ENCODE results near the gene RNF8.
"Not testable (repeated sequence)": the region's sequence is repeated elsewhere in the genome, so short reads cannot be mapped to it uniquely, and the experiment has no call there.

Gene RNF8

DNA sequence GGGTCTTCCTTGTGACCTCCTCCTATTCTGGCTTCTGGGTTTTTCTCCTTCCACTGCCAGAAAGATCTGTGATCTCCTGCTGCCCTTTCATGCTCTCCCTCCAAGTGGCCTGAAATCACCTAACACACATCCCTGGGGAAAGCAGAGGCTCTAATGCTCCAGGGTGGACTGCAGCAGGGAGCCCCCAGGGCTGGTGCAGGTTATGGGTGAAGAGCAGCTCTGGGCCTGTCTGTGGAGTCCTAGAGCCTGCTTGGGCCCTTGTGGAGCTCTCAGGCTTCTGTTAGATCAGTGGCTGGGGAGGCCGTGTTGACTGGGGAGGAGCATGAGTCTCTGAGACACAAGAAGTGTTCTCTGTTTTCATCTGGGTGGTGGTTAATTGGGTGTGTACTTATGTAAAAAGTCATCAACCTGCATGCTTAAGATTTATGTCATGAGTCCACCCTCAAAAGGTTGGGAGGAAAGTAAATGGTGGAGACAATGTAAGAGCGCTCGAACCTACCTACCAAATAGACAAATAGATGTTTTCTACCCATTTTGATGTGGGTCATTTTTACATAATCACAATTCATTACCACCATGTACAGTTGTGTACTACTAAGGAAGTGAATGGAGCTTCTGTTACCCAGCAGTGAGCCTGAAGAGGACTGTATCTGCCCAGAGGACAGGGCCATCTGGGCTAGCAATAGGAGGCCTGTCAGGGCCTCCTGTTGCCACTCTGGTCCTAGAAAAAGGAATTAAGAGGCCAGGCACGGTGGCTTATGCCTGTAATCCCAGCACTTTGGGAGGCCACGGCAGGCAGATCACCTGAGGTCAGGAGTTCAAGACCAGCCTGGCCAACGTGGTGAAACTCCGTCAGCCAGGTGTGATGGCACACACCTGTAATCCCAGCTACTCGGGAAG is 32.0 kb upstream of the RNF8 start:
- peak in 1 of 2 experiments; percentile 34 for DNase-seq

DNA sequence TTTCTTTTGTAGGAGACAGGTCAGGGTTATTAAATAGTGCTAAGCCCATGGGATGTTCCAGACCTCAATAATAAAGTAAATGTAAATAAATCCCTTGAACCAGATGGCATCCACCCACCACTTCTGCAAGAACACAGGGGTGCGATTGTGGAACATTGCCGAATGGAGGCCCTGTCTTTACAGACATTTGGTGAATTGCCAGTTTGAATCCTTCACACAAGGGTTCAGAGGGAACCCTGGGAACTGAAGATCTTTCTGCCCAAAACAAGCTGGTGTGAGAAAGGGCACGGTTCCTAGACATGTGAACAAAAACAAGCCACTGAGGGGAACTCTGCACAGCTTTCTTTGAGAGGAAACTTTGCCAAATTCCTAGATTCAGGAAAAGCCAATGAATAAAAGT is 30.2 kb upstream of the RNF8 start:
- DNase-seq: peak; percentile 62 to 96

- peak in 1 of 2 experiments; percentile 29 for DNase-seq
Observed at GRCh38 chr6:37324131-37325033, 29.4 kb upstream of the RNF8 start.

GRCh38 chr6:37330345-37330744 is 23.4 kb upstream of the RNF8 start:
- DNase-seq: not testable (repeated sequence)

DNA sequence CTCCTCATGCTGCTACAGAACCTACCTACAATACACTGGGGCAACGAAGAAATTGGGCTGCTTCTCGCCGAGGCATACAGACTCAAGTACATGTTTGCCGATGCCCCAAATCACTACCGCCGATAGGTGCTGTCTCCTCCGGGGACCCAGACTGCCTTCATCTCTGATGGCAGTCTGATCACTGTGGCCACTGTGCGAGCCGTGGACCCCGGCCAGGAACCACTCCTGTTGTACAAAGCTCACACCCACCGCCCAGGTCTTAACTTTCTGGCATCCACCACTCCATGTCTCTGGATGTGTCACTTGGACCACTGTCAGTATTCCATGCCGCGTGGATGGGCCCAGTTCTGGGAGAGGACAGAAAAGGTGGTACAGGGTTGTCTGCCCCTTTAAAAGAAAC is 22.7 kb upstream of the RNF8 start:
- no peak for DNase-seq

DNA sequence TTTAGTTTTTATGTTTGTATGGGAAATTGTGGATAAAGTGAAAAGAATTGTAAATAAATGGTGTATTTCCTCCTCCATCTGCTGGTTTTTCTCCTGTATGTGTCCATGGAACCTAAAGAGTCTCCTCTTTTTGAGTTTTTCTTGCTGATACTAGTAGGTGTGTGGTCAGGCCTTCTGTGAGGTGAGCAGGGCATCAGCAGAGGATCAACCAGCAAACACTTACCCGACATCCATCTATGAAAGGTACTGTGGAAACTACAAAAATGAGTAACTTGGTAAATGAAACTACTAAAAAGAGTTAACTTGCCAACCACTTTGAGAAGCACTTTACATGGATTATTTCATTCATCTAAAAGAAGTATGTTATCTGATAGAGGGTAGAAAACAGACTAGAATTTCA is 20.9 kb upstream of the RNF8 start:
- no peak for DNase-seq

- no peak for DNase-seq
Observed at GRCh38 chr6:37334047-37334446, 19.7 kb upstream of the RNF8 start.

DNA sequence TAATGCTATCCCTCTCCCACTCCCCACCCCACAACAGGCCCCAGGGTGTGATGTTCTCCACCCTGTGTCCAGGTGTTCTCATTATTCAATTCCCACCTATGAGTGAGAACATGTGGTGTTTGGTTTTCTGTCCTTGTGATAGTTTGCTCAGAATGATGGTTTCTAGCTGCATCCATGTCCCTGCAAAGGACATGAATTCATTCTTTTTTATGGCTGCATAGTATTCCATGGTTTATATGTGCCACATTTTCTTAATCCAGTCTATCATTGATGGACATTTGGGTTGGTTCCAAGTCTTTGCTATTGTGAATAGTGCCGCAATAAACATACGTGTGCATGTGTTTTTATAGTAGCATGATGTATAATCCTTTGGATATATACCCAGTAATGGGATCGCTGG is 15.5 kb upstream of the RNF8 start:
- not testable (repeated sequence) for DNase-seq

- DNase-seq: no peak
Observed at GRCh38 chr6:37338745-37339255, 15.0 kb upstream of the RNF8 start.

GRCh38 chr6:37339741-37340638 is 13.8 kb upstream of the RNF8 start:
- DNase-seq: no peak

DNA sequence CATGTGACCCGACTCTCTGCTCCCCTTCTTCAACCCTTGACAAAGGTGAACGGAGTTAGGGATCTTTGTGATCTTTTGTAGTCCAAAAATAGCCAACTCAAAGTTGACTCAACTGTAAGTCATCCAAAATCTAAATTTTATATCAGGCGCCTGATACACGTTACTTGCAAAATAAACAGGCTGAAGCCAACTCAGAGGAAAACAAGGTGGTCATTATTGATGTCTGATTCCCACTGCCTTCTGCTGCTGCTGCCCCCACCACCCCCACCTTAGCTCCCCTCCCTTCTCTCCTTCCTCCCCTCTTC is 13.2 kb upstream of the RNF8 start:
- DNase-seq: no peak

DNA sequence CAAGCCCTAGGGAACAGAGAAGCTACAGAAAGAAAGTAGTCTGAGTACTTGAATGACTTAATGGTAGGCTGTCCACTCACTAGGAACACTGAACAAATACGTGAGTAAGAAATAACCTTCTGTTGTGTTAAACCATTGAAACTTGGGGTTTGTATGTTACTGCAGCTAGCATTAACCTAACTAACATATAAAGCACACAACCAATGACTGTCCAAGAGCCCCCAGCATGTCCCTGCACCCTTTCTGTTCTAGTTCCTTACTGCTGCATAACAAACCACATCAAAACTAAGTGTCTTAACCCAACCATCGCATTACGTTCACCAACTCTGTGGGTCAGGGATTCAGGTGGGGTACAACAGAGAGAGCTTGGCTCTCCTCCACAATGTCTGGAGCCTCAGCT is 10.5 kb upstream of the RNF8 start:
- DNase-seq: no peak

- DNase-seq: no peak
Observed at GRCh38 chr6:37344308-37344707, 9.5 kb upstream of the RNF8 start.

GRCh38 chr6:37345804-37346203 is 8.0 kb upstream of the RNF8 start:
- DNase-seq: not testable (repeated sequence)

DNA sequence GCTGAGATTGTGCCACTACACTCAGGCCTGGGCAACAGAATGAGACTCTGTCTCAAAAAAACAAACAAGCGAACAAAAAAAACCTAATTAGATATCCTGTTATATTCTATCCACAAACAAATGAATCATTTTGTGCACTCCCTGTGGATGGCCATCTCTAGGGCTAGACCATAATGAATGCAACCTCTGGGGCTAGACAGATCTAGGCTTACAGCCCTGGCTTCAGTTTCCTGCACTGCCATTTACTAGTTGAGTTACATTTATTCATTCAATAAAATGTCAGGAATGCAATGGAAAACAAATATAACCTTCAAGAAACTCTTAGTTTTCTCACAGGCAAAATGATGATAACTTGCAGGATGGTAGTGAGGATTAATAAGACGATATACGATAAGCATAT is 6.6 kb upstream of the RNF8 start:
- DNase-seq: no peak

DNA sequence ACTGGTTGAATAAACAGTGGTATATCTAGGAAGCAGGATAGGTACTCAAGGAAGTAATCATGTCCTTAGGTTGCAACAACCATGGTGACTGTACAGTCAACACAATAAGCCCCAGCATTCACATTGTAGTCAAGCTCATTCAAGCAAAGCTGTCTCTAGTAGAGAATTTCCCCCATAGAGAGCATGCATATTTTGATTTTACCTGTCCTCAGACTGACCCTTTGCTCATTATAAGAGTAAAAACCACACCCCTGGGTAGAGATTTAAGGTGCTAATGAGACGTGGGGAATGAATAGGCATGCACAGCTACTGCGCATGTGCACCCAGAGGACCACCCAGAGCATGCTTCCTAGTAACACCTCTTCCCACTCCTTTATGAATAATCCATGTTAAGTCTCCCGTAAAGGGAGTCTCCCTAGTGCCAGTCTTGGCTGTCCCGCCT is 6.1 kb upstream of the RNF8 start:
- DNase-seq: no peak

DNA sequence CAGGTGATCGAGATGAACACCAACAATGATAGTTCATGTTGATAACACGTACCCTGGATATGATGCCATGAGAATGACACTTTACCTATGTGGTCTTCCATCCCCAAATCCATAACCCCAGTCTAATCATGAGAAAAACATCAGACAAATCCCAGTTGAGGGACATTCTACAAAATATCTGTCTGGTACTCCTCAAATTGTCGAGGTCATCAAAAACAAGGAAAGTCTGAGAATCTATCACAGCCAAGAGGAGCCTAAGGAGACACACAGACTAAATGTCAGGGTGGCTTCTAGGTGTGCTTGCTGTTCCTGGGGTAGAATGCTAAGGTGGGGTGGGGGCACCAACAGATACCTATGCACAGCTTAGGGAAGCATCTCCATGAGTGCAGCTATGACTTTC is 2.8 kb upstream of the RNF8 start:
- DNase-seq: no peak

GRCh38 chr6:37352384-37352783 is 1.4 kb upstream of the RNF8 start:
- no peak for DNase-seq

DNA sequence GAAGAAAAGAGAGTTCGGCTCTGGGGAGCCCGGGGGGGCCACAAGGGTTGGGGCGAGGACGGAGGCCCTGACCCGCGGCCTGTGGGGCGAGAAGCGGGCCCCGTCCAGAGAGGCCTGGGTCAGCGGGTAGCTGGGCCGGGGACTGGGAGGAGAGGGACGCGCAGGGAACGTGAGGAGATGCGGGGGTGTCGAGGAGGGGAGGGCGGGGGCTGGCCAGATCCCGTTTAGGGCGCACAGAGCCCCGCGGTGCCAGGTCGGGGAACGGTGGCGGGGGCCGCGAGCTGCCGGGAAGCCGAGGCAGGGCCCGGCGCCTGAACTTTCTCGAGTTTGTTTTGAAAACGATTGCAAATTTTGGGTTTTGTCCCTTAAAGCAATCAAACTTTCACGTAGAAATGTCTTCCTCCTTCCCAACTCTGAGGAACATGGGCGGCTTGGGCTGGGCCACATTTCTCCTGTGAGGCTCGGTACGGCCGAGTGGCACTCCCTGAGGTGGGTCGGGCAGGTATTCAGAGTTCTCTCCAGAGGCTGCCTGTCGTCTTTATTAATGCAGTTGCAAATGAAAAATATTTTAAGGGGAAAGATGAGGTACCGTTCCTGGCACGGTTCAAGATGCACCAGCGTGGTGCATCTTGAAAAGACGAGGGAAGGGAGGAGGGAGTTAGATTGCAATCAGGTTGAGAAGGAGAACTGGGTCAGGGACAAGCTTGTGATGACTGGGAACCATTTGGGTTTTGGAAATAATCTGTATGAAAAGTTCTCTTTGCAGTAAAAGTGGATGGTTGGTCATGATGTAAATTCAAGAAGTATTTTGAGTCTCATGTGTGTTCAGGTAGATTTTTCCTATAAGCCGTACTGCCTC is 972 bp downstream of the RNF8 start:
- DNase-seq: no peak

GRCh38 chr6:37357288-37357687 is 3.5 kb downstream of the RNF8 start:
- DNase-seq: no peak

DNA sequence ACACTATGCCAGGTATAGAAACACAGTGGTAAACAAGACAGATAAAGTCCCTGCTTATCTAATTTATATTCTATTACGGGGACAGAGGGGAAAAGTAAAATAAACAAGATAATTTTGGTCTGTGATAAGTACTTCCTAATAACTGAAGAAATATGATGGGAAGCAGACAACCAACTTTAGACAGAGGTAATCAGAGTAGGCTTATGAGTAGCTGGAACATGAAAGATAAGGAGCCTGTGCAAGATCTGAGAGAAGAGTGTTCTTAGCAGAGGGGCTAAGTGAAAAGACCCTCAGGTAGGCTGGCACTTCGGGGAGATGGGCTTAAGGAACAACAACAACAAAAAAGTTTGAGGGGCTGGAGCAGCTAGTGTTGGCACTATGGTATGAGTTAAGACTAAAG is 4.1 kb downstream of the RNF8 start:
- DNase-seq: no peak

DNA sequence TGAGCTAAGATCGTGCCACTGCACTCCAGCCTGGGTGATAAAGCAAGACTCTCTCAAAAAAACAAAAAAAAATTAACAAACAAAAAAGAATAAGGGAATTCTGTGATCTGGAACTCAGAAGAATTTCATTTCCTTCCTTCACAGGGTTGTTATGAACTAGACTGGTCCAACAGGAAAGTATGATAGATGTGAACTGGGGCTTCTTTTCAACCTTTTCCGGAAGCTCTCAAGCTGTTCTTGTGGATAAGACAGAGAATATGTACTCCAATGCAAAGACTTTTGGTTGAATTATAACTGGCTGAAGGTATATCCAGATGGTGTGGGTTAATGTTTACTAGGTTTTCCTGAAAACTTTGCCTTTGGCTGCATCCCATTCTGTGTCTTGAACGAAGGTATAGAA is 5.3 kb downstream of the RNF8 start:
- DNase-seq: no peak
